HG03575 (cell line): ENCODE measurements around the gene TMEM252.
A peak's percentile ranks its signal among the peaks of the same experiment; 100 is the strongest.

ENCODE experiments used
- ATAC-seq: cut with Tn5 transposase; IDR thresholded peaks from one replicate; pipeline ENCODE4 v1.9.1; 2021; ENCODE audit not compliant: unreplicated experiment, insufficient number of reproducible peaks, low FRiP score; ENCODE audit errors: extremely low read depth

The TMEM252 gene, protein sequence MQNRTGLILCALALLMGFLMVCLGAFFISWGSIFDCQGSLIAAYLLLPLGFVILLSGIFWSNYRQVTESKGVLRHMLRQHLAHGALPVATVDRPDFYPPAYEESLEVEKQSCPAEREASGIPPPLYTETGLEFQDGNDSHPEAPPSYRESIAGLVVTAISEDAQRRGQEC

DNA sequence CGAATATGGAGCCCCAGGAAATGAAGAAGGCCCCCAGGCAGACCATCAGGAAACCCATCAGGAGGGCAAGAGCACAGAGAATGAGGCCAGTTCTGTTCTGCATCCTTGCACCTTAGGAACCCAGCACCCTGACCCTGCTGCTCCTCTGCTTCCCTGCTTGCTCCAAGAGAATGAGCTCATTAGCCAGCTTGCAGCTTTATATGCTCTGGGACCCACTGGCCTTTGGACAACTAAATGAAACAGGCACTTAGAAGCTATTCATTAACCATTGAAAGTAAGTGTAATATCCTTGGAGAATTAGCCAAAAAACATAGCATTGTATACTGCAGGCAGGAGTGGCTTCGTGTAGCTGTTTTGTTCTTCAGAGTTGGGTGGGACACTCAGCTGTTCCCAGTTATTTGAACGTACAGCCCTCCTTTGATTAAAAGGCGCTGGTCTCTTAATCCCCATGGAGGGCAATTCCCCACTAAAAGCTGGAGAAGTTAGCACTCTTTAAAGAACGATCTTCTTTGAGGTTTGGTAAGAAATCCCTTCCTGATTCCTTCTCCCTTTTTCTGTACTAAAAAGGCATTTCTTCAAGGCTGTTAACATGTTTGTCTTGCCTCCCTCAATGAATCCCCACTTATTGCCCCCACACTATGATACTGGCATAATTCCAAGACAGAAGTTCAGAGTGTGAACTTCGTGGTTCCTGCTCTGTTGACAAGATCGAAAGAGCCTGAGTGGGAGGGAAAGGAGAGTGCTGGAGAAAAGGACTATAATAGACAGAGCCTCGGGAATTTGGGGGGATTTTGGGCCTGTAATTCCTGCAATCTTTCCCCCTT is at the start of gene TMEM252:
Gene TMEM252 (minus strand): TSS at position 172 of the 824 bp plus-strand sequence. CDS start 69 bp downstream, at position 103.
- no peak for ATAC-seq

DNA sequence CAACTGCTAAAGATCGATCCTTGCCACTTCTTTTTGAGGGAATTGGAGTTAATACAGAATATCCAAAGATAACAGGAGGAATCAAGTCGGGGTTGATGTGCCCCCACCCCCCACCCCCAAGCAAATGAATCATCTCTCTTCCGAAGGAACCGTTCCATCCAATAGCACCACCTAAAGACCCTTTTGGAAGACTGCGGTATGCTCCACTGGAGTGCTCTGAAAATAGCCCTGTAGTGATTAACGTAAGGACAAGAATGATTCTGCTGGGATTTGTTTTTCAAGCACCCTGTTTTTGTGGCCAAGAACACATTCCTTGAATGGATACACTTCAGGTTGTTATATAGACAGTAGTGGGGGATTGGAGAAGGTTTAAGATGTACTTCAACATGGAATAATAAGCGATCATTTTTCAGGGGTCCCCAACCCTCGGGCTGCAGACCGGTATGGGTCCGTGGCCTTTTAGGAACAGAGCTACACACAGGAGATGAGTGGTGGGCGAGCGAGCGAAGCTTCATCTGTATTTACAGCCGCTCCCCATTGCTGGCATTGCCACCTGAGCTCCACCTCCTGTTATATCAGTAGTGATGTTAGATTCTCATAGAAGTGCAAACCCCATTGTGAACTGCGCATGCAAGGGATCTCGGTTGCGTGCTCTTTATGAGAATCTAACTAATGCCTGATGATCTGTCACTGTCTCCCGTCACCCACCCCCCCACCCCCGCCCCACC is 44.5 kb upstream of the TMEM252 start:
- ATAC-seq = no peak

DNA sequence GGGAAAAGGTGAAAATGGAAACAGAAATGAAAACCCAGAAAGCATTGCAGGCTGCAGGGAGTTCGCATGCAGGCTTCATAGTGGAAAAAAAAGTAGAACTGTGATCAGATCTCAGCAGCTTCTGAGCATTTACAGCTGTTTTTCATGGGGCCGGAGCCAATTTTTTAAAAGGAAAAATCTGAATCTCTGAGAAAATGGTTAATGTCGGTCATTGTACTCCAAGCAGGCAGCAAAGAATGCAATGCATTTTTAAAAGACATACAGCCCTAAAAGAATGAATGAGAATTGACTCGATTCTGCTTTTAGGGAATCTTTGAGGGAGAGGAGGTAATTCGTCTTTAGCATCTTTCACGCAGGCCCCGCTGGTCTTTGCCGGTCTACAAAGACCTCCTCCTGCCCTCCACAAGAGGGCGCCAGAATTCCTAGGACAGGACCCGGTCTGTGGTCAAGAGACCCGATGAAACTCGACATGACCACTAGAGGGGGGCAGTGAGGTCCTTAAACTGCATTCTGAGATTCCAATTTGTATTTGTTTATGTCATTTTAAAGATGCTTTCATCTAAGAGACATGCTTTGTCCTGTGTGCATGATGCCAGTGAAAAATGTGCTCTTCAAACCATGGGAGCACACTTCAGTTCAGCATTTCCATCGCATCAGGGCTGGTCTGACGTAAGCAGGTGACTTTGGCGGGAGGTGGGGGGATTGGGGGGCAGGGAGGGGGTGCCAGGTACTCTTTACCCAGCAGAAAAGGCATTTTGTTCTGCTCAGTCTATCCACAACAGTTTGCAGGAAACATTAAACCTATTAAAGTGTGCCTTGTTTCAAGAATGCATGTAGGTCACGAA is 43.7 kb upstream of the TMEM252 start:
- ATAC-seq = no peak

DNA sequence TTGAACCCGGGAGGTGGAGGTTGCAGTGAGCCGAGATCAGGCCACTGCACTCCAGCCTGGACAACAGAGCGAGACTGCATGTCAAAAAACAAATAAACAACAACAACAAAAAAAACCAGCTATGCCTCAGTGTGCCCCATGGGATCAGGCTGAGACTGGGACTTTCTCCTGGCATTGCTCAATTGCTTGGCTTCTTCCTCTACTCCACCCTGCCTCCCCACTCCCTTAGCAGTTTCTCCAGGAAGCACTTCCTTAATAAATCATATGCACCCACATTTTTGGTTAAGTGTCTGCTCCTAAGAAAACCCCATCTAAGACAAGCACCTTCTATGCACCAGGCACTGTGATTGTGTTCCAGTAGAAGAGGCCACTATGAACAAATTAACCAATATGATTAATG is 41.0 kb upstream of the TMEM252 start:
- no peak for ATAC-seq

DNA sequence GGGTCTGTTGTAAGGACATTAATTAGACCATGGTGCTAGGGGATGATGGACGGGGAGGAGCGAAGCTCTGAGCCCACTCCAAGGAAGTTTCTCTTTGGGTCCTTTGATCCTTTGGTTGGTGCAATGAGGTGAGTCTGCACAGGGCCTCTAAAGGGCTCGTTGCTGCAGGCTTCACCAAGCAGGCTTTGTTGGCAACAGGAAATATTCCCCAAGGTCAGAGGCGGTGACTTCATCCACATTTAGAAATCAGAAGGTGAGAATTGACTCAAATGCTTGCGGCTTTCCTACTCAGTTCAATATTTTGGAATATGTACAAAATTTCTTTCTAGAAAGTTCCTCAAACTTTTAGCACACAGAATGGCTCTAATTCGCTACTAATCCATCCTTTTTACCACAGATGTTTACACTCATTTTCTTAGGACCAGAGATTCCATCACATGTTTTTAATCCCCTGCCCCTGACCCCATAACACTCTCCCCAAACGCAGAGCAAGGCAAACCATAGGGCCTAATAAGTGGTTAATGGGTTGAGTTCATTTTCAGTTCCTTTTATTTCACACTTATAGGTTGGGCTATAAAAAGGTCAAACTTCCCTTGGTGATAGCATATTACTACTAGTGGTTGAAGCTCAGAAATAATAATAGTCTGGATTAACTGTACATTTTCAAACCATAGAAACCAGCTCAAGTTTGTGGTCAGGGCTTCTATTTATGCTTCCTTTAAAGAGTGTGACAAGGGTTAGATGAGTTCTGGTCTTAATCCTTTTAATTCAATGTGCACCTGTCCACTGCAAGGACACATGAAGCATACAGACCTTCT is 37.3 kb upstream of the TMEM252 start:
- ATAC-seq = peak; percentile 71

DNA sequence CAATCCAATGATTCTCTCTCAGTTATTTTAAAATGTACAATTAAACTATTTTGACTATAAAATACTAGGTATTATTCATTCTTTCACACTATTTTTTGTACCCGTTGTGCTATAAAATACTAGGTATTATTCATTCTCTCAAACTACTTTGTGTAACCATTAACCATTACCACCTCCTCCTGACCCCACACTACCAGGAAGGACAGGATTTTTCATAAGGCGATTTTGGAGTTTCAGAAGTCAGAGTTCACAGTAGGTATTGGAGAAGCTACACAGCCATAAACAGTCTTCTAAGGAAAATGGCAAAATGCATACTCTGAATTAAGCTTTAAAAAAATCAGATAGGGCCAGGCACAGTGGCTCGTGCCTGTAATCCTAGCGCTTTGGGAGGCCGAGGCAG is 35.1 kb upstream of the TMEM252 start:
- ATAC-seq = no peak

DNA sequence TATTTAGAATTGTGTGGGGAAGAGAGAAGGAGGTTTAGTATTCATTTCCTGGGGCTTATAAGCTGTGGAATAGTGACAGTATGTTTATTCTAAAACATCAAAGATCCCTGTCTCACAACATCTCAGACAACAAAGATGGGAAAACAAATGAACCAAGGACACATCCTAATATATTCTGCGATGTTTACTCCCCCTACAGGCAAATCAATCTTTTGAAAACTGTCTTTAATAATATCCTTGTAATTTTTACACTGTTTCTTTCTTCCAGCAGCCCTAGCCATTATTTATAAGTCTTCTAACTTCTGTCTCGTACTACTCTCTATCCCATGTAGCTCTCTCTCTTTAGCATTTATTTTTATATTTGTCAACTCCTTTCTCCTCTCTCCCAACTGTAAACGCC is 33.5 kb upstream of the TMEM252 start:
- no peak for ATAC-seq

DNA sequence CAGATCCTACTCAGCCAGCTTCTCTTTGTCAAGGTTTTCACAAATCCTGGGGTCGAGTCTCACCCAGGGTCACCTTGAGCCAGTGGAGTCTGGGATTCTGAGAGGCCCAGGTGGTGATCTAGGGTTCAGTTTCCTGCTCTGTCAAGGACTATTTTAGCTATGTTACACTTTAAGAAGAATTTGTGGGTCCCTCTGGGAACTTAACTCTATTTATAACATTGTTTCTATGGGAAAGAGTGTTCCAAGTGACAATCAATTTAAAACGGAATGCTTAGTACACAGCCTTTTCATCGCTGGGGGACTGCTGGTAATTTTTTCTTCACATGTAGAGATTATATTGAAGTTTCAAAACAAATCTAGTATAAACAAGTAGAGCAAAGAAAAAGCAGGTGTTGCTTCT is 26.9 kb upstream of the TMEM252 start:
- no peak for ATAC-seq

DNA sequence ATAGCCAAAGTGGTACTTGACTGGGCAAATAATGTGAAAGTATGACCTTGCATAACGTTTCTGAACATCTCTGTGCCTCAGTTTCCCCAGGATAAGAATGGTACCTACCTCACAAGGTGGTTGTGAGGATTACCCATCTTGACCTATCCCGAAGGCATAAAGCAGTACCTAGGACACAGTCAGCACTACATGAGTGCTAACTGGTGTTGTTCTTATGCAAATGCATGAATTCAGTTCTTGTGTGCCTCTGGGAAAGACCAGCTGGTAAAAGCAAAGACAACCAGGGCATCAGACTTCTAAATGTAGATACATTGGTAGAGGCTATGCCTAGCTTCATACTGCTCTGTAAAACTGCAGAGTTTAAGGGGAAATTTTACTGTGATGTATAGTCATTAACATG is 21.8 kb upstream of the TMEM252 start:
- ATAC-seq = no peak

DNA sequence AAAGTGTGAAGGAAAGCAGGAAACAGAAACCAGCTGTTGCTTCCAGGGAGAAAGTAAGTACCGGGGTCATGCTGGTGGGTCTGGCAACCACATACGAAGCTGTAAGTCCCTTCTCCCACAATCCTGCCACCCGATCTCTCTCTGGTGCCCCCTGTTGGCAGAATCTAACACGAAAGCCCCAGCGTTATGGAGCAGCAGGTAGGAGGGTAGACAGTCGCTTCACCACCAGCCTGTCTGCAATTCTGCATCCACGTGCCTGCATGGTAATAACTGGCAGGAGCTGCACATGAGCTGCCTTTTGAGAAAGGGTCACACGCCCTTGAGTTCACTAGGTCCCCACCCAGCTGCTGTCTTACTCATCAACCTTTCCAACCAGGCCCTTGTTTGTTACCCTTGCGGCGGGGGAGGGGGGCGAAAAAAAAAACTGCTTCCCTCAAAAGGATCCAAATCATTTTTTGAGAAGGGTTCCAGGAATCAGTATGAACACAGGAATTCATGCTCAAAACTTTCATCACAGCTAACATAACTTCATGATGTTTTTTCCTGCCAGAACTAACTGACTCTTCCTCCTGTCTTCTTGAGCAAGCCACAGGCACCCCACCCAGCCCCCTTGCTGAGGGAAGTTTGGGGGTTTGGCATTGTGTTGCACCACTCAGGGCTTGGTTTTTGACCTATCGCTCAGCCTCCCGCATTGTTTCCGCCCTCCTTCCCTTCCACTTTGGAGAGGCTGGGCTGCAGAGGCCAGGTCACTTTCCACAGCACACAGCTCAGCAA is 19.6 kb upstream of the TMEM252 start:
- no peak for ATAC-seq

DNA sequence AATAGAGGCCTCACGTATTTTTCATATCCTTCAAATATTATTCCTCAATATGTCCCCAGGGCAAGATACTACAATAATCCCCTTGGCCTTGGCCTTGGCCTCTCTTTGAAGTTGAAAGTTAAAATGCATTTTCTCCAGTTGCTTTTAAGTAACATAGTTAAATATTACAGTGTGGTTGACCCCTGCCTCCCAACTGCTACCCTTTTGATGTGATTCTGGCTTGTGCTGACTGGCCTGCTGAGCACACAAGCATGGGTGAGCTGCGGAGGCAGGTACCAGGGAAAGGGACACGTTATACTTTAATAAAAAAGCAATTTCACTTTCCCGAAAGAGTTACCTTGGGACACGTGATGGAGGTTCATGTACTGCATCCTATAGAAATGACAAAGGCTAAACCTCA is 17.9 kb upstream of the TMEM252 start:
- no peak for ATAC-seq

DNA sequence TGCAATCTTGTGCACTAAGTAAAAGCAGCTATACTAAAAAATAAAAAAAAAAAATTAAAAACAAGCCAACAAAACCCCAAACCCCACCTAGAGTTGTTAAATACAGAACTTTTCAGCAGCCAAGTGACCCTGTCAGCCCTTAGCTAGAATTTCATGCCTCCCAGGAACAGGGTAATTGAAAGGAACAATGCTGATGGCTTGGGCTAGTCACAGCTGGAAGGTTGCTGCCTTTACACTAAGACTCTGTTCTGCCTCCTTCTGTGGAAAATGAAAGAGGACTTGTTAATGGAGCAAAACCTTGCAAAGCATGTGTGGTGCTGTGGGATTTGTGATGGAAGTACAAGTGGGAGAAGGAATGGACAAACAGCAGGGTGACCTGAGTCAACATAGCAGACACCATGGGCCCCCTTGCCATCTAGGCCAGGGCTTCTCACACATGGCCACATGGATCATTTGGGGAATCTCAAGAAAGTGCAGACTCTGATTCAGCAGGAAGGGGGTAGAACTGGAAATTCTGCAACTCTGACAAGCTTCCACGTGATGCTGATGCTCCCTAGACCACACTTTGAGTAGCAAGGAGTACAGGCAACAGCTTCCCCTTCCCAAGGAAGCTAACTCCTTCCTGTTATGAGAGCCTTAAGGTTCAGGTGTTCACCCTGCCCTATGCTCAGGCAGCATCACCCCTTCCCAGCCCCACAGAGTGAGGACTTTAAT is 14.9 kb upstream of the TMEM252 start:
- ATAC-seq = no peak

DNA sequence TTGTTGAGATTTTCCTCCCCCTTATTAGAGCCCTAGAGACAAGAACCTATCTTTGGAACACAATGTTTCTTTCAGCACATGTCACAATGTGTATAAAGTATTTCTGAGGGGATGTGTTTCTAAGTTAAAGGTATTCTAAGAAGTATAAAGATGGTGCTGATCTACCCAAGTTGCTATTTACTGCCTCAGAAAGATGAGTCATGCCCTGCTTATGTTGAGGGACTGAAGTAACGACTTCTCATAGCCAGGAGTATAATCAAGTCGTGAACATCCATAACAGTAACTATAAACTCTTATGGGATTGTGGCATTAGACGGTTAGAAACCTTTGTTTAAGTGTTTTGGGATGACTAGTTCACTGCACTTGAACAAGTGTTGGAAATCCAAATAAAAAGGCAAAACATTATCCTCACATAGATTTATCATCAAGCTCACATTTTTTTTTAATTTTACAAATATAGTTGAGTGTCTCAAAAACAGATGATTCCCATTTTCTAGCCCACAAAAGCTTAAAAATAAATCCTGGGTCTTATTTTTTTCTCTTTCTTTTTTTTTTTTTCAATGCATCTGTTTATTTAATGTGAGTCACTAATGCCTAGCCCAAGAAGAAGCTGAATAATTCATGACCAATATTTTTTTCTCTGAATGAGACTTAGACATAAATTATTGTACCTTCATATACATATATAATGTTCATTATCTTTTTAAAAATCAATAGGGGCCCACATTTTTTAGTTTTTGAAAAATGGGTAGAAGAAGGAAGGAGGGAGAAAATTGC is 12.2 kb upstream of the TMEM252 start:
- no peak for ATAC-seq

DNA sequence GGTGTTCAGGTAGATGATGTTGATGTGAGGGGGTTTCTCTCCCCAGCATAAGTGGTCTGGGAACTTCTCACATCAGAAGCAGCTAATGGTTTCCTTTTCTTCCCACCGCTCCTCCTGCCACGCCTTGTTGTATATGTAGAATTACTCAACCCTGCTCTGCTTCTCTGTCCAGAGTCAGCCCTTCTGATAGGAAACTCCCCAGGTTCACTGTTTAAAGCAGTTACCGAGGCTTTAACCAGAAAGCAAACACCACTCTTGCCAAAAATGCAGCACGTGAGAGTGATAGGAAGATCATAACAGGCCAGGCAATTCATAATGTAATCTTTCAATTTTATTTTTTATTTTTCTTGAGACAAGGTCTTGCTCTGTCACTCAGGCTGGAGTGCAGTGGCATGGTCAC is 10.5 kb upstream of the TMEM252 start:
- ATAC-seq = no peak

DNA sequence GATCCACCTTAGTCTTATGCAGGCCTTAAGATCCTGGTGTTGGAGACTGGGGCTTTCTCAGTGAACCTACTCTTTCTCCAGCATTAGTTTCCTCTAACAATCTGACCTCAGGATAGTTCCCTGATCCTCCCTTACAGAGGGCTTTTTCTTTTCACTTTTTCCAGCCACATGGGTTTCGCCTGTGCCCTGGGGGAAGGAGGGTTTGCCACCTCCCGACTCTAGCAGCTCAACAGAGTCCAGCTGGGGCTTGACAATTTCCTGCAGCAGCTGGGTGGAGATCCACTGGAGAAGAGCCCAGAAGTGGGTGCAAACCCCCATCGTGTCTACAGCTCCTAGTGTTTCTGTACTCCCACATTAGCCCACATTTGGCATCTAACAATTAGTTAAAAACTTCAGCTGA is 7.6 kb upstream of the TMEM252 start:
- no peak for ATAC-seq

DNA sequence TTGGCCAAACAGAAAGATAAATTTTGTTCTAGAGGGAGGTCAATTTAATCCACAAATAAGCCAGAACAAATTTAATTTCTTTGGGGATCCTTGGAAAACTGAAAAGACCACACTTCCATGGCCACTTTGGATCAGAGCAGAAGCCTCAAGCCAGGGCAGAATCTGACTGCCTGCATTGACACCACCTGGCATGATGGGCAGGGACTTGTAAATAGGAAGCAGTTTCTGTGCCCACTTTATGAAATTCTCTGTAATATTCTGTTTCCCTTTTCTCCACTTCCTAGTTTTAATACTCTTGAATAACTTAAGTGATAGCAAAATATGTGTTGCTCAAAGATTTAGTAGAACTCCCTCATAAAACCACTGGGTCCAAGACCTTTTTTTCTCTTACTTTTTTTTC is 6.7 kb upstream of the TMEM252 start:
- ATAC-seq = no peak
